ENCODE measurements around the gene BCAS3.

BCAS3 gene

GRCh38 chr17:61328351-61328750 lies 650.7 kb downstream of the BCAS3 start:
- no peak for DNase-seq

DNA sequence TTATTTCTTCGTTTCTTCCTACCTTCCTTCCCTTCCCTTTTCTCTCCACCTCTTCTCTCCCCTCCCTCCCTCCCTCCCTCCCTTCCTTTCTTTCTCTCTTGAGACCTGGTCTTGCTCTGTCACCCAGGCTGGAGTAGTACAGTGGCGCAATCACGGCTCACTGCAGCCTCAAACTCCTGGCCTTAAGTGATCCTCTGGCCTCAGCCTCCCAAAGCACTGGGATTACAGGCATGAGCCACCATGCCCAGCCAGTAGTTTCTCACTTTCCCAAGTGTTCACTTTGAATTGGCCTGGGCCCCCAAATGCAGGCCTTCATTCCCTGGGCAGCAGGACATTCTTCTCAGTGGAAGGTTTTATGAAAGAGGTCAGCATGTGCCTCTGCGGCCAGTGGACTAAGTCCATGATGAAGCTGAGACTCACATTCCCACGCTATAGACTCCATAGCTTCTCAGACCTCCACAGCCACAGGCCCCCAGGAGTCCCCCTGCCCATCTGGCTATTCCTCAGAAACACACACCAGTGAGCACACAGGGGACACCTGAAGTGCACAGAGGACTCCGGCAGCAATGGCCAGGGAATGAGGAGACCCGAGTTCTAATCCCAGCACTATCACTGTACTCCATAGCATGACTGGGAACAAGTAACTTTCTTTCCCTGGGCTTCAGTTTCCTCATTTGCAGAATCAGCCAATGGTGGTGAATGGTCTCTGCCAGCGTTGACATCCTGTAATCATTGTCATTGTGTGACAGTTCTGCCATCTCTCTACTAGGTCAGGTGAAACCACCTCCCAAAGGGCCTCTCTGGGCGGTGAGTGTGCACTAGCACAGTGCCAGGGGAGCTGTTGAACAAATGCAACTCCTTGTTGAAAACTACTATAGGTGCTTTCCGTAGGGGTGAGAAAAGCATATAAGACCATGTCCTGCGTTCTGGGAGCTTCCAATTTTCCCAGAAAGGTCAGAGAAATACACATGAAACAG lies 652.8 kb downstream of the BCAS3 start:
- no peak for DNase-seq

DNA sequence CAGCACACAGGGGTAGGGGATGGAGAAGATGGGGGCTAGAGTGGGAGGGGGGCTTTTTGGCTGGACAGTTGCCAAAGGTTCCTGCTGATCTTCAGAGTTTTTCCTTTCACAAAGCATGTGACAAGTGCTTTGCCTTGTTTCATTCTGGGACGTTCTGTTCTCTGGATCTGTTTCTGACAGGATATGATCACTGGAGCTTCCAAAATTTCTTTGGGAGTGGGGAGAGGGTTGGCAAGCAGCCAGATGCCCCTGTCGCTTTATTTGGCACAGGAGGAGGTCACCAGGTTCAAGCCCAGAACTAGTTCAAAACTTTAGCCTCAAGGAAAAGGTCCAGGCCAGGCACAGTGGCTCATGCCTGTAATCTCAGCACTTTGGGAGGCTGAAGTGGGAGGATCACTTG lies 653.5 kb downstream of the BCAS3 start:
- no peak for DNase-seq

DNA sequence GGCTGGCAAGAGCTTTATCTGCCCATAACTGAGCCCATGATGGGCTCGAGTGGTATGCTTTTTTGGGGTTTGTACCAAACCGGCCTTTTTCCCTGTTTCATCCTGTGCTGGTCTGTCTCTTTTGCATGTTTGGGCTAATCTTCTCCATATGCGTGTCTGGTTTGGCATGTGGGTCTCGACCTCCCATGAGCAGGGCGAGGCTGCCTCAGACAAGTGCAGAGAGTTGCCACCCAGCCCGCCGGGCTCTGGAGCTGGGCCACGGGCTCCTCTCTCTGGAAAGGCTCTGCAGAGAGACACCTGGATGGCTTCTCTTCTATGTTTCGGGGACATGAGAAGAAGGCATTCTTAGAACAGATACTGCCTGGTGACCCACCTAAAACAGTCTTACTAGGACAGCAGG lies 654.2 kb downstream of the BCAS3 start:
- no peak for DNase-seq

GRCh38 chr17:61333136-61333535 lies 655.5 kb downstream of the BCAS3 start:
- no peak for DNase-seq

GRCh38 chr17:61334673-61335072 lies 657.0 kb downstream of the BCAS3 start:
- no peak for DNase-seq

GRCh38 chr17:61335105-61335844 lies 657.6 kb downstream of the BCAS3 start:
- no peak for DNase-seq

GRCh38 chr17:61335845-61336655 lies 658.4 kb downstream of the BCAS3 start:
- peak; percentile 89 to 98 for DNase-seq

- DNase-seq = no peak
Observed at GRCh38 chr17:61337290-61337689, 659.6 kb downstream of the BCAS3 start.

- DNase-seq = no peak
Observed at GRCh38 chr17:61338000-61338798, 660.5 kb downstream of the BCAS3 start.

- no peak for DNase-seq
Observed at GRCh38 chr17:61338874-61339478, 661.3 kb downstream of the BCAS3 start.

DNA sequence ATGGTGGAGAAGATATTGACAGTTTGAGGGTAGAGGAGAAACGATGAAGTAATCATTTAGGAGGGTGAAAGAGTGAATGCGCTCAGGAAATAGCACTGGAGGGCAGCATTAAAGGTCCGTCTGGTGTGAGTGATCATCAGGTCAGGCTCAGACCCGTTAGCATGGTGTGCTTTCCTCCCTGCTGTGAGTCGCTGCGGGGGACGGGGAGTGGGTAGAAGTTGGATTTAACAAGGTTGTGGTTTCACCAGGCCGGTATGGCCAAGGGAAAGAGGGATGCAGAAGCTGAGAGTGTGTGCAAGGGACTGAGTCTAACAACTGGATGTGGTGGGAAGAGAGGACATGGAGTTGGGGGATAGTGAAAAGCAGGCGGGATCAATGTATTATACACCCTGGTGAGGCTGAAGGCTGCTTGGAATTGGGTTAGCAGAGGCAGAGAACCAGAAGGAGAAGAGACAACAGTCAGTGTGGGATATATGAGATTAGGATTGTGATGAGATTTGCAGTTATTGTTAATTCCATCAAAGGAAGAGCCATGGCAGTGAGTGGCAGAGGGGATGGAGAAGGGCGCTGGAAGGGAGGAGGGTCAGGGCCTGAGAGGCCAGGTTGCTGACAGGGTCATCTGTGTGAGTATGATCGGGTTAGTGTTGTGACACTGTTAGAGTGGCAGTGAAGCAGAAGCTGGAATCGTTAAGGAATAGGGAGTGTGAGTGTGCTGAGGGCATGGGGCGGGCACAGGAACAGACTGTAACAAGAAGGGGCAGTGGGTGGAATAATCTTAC lies 663.0 kb downstream of the BCAS3 start:
- no peak for DNase-seq

GRCh38 chr17:61343576-61343975 lies 665.9 kb downstream of the BCAS3 start:
- no peak for DNase-seq

GRCh38 chr17:61345061-61345460 lies 667.4 kb downstream of the BCAS3 start:
- DNase-seq = no peak

DNA sequence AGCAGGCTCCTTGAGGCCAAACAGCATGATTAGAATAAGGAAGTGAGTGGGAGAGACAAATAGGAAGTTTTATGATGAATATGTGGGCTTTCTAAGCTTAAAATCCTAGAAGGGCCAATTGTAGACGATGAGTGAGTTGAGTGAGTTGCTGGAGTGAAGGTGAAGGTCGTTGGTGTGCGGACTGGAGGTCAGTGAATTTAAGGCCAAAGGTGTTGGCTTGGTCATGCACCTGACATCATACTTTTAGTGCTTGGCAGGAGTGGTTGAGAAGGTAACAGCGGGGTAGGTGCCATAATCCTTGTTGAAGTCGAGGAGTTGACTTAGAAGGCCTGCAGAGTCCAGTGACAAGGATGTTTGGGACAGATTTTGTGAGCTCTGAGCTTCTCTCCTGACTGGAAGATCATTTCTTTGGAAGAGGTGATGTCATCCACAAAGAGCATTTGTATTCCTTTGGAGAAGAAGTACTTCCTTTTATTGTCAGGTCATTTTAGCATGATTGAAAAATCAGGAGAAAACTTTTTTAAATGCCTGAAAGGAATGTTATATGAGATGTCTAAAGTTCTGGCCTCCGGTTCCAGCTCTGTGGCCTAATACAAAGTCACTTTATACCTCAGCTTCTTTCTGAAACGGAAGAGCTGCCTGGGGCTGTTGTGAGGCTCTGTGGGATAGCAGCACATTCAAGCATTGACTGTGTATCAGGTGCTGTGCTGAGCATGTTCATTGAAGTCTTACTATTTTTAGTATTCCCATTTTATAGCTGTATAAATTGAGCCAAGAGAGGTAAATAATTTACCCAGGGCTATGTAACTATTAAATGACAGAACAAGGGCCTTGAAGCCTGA lies 668.4 kb downstream of the BCAS3 start:
- DNase-seq = no peak

GRCh38 chr17:61349350-61349749 lies 671.7 kb downstream of the BCAS3 start:
- DNase-seq = no peak

DNA sequence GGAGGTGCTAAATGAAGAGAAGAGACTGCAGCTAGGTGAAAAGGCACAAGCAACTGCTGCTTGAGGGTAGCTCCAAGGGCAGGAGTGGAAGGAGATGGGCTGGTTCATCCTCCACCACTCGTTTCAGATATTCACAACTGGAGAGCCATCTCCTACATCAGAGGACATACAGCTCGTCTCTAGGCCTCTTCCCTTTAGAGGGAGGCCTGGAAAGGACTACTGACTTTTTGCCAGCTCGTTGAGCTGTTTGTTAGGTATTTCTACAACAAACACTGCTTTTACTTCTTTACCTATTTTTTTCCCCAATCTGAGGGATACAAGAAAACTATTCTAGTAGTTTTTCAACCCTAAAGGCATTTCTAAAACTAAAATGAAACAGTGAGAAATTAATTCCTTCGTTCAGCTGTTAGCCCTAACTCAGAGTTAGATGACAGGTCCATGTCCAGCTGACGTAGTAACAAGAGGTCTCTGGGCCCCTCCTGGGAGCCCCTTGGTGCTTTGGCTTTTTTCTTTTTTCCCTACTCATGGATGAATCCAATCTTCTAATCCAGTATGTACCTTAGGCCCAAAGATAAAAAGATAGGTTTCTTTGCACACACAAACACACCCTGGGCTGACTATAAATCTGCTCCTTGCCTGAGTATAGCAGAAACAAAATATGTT lies 674.2 kb downstream of the BCAS3 start:
- DNase-seq = no peak

DNA sequence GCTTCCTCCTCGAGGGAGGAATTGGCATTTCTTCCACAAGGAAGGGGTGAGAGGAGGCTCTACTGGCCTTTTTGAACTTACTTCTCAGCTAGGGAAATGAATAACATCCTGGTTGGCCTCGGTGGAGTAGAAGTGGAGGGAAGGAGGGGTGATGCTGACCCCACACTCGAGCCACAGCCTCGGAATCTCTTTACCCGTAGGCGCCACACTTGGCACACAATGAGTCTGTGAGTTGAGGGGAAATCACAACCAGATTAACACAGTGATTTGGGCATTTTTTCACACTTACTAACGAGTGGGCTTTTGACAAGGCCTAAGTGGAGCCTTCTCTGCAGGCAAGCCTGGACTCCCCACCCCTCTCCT lies 674.7 kb downstream of the BCAS3 start:
- DNase-seq = no peak

GRCh38 chr17:61352781-61353491 lies 675.3 kb downstream of the BCAS3 start:
- peak in 1 of 2 experiments; percentile 10 for DNase-seq
